Measurements from ENCODE around the gene C1RL. TPM values are rescaled to one million over a fixed set of nuclear protein-coding genes. Genes with fewer than 3 reads are reported as not detected.

C1RL gene
- polyA plus RNA-seq, 1 donor = 11.7 TPM

GRCh38 chr12:7091660-7092228 is 17.3 kb downstream of the C1RL start:
- DNase-seq = peak; percentile 48

- DNase-seq = no peak
Observed at GRCh38 chr12:7091171-7091570, 17.8 kb downstream of the C1RL start.

- DNase-seq = no peak
Observed at GRCh38 chr12:7090222-7090998, 18.6 kb downstream of the C1RL start.

- DNase-seq = no peak
Observed at GRCh38 chr12:7089196-7089871, 19.7 kb downstream of the C1RL start.

- no peak for DNase-seq
Observed at GRCh38 chr12:7083125-7083524, 25.9 kb downstream of the C1RL start.

GRCh38 chr12:7081037-7081436 is 28.0 kb downstream of the C1RL start:
- no peak for DNase-seq

- no peak for DNase-seq
Observed at GRCh38 chr12:7079826-7080125, 29.2 kb downstream of the C1RL start.

- no peak for DNase-seq
Observed at GRCh38 chr12:7078163-7078562, 30.9 kb downstream of the C1RL start.

- no peak for DNase-seq
Observed at GRCh38 chr12:7076493-7076892, 32.5 kb downstream of the C1RL start.

GRCh38 chr12:7075939-7076338 is 33.1 kb downstream of the C1RL start:
- no peak for DNase-seq

- DNase-seq = no peak
Observed at GRCh38 chr12:7075518-7075917, 33.5 kb downstream of the C1RL start.

- DNase-seq = no peak
Observed at GRCh38 chr12:7073946-7074345, 35.1 kb downstream of the C1RL start.

GRCh38 chr12:7072554-7072953 is 36.5 kb downstream of the C1RL start:
- no peak for DNase-seq

GRCh38 chr12:7072035-7072434 is 37.0 kb downstream of the C1RL start:
- no peak for DNase-seq

GRCh38 chr12:7069386-7069785 is 39.6 kb downstream of the C1RL start:
- no peak for DNase-seq

GRCh38 chr12:7068994-7069346 is 40.0 kb downstream of the C1RL start:
- DNase-seq = no peak

- DNase-seq = no peak
Observed at GRCh38 chr12:7068240-7068993, 40.6 kb downstream of the C1RL start.

- DNase-seq = no peak
Observed at GRCh38 chr12:7067096-7067495, 41.9 kb downstream of the C1RL start.

- no peak for DNase-seq
Observed at GRCh38 chr12:7066596-7066995, 42.4 kb downstream of the C1RL start.

GRCh38 chr12:7065073-7065623 is 43.9 kb downstream of the C1RL start:
- DNase-seq = no peak

GRCh38 chr12:7064516-7064915 is 44.5 kb downstream of the C1RL start:
- DNase-seq = no peak

GRCh38 chr12:7061596-7061995 is 47.4 kb downstream of the C1RL start:
- DNase-seq = no peak

- peak; percentile 10 for DNase-seq
Observed at GRCh38 chr12:7061138-7061537, 47.9 kb downstream of the C1RL start.

Data from hindlimb muscle (tissue), 1 donor.